ENCODE results near the gene ALLC.

DNA sequence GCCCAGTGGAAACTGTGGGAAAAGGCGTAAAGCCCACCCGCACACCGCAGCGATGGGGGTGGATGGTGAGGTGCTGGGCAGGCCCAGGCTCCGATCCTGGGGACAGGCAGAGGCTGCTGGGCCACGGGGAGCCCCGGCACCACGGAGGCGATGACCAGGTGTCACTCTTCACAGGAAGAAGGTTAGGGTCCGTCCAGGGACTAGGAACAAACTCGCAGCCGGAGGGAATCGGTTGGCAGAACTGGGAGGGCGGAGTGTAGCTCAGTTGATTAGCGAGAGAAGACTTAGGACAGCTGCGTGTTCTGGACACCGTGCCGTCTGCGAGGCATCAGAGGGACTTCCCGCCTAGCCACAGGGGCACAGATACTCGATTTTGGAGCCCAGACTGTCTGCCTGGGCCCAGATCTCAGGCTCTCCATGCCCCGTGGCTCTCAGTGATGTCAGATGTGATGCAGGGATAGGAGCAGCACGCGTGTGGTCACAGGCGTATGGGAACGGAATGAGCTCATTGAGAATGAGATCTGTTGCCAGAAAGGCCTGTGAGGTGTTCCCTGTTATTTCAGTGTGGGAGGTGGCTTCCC, 16.1 kb upstream of the ALLC start:
- TF ChIP-seq EZH2phosphoT487 (IDR thresholded peaks at IDR 0.05; ENCODE audit: borderline replicate concordance, low read length) = no peak
- TF ChIP-seq, protein P1, sequence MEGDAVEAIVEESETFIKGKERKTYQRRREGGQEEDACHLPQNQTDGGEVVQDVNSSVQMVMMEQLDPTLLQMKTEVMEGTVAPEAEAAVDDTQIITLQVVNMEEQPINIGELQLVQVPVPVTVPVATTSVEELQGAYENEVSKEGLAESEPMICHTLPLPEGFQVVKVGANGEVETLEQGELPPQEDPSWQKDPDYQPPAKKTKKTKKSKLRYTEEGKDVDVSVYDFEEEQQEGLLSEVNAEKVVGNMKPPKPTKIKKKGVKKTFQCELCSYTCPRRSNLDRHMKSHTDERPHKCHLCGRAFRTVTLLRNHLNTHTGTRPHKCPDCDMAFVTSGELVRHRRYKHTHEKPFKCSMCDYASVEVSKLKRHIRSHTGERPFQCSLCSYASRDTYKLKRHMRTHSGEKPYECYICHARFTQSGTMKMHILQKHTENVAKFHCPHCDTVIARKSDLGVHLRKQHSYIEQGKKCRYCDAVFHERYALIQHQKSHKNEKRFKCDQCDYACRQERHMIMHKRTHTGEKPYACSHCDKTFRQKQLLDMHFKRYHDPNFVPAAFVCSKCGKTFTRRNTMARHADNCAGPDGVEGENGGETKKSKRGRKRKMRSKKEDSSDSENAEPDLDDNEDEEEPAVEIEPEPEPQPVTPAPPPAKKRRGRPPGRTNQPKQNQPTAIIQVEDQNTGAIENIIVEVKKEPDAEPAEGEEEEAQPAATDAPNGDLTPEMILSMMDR (conservative IDR thresholded peaks at IDR 0.05; ENCODE audit: low read depth, low read length) = no peak

All from PC-3 (cell line).